Left forelimb (tissue), 1 donor: Measurements from ENCODE around the gene CAPN10.
"Not testable (repeated sequence)": the region's sequence is repeated elsewhere in the genome, so short reads cannot be mapped to it uniquely, and the experiment has no call there.

Source experiments
- DNase-seq: peaks from one replicate; pipeline ENCODE4 v3.0.0-alpha.2; 2018; ENCODE audit warnings: low spot score

The CAPN10 gene

DNA sequence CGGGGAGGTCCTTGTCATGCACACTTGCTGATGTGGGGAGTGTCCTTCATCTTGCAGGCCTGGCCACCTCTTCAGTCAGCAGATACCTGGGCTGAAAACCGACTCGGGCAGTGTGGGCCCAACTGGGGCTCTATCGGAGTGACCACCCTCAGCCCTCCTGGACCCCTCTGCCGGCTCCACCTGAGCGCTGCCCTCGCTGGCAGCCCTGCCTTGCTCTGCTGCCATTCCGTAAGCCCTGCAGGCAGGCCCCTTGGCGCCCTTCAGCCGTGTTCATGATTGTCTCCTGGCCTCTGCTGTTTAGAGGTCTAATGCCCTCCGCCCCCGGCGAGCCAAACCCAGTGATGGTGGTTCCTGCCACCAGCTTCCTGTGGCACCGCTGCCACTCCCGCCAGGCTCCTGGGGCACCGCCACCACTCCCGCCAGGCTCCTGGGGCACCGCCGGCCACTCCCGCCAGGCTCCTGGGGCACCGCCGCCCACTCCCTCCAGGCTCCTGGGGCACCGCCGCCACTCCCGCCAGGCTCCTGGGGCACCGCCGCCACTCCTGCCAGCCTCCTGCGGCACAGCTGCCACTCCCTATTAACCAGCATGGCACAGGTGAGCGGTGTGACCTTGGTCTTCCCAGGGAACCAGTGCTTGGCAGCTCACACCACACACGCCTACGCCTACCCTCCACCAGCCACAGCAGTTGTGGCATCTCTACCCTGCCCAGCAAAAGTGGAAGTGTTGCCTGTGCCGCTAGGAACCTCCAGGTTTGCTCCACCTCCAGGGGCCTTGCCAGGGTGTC, 15.9 kb downstream of the CAPN10 start:
- DNase-seq, result no peak

DNA sequence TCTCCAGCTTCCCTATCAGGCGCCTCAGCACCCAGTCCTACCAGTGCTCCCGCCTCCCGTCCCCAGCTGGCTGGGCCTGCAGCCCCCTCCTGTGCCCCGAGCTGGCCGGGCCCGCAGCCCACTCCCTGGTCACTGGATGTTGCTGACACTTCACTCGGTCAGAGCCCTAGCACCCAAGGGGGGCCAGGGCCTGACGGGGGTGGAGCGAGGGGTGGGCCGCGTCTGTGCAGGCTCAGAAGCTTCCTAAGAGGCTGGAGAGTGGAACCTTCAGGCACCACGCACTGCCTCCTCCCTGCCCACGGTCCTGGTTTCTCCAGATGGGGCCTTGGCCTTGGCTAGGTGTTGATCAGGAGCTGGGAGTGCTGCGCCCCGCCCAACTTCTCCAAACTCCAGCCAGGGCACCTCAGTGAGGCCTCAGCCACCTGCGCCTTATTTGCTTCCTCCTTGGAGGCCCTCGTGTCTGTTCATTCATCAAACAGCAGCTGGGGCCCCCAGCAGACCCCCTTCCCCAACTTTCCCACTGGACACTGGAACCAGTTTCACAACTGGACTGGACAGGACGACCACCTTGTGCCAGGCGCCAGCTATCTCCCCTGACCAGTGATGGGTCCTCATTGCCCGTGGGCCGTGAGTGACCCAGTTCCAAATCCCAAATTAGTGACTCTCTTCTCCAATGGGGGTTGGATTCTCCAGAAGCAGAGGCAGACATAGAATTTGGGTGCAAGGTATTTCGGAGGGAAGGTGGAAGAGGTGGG, 16.7 kb downstream of the CAPN10 start:
- no peak for DNase-seq

DNA sequence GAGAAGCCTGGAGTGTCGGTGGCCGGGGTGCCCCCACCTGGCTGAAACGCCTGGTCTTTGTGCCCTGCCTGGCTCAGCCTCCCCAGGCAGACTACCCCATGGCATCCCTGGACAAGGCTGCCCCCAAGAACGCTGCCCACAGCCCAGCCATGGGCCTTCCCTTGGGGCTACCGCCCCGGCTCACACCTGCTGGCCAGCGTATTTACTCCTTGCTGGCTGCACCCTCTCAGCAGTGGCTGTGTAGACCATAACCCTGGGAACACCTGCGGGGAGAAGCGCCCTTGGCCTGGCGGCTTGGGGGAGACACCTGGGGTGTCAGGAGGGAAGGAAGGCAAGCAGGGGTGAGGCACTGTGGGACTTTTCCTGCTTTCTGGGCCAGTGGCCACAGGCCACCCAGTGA, 17.3 kb downstream of the CAPN10 start:
- DNase-seq, result no peak

DNA sequence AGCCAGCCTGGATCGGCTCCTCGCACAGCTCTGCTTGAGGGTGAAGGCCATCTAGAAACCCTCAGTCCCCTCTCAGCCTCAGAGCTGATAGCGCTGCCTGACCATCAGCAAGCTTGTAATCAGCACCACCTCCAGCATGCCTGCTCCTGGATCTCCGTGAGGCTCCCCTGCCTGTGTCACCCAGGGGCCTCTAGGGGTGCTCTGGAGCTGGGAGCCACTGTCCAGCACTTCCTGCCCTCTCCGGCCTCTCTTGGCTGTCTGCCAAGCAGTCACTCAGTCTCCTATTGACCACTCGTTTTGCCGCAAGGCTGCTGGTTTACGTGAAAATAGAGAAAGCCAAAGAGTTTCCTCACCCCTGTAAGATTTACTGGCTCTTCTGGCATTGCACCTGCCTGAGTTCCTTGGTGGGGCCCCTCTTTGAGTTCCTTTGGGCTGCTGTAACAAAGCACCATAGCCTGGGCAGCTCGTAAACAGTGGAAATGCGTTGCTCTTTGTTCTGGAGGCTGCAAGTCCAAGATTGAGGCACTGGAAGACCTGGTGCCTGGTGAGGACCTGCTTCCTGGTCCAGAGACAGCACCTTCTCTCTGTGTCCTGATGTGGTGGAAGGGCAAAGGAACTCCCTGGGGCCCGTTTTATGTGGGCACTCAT, 17.9 kb downstream of the CAPN10 start:
- no peak for DNase-seq

DNA sequence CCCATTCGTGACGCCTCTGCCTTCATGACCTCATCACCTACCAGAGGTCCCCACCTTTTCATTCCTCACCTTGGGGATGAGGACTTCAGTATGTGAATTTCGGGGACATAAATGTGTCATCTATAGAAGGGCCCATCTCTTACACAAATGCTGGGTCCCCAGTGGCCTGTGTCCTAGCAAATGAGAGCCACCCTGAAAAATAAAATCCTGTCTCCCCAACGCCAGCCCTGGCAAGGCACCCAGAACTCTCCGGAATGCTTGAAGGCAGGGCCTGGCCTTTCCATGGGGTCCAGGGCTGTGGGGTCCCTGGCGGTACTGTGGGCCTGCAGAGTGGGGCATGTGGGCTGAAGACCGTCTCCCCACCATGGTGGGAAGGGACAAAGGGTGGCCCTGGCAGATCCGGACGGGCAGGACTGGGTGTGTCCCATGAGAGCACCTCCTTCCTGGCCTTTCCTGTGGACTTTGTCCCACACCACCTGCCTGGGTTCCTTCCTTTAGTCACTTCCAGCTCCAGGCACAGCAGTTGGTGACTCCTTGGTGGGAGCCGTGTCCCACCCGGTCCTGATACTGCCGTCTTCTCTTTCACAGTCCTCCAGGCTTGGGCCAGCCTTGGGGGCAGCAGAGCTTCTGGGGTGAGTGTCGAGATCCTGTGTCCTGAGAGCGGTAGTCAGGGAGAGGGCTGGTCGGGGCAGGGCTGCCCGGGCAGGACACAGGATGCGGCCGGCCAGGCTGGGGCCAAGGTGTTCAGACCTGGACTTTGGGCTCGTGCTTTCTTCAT, 18.6 kb downstream of the CAPN10 start:
- no peak for DNase-seq

DNA sequence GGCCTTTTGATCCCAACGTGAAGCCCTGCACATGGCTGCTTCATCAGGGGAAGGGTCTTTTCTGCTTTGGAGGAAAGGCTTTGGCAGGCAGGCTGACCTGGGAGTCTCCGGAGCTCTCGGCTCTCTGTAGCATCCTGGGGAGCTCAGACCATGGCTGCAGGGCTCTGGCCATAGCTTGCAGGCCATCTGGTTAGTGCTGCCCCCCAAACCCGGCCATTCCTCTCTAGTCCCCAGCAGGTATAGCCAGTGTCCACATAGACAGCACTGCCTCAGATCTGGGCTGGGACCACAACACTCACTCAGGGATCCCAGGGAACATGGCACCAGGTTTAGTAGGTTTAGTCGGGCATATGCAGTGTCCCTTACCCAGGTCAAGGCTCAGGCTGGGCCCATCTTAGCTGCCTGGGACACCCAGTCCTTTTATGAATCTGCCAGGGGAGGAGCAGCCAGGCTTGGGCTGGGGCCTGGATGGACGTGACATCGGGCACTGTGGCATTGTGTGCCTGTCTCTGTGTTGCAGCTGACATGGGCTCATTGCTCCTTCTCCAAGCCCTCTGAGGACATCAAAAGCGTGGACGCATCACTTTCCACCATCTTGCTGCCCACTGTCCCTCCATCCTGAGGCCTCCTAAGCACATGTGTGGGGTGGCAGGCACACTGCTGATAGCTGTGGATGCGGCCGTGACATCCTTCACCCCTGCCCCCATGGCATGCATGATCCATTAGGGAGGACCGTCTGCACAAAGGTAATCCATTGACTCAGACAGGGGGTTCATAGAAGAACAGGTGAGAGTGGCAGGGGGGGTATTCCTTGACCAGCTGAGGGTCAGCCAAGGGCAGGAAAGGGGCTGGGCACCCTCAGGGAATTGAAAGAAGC, 19.6 kb downstream of the CAPN10 start:
- no peak for DNase-seq

DNA sequence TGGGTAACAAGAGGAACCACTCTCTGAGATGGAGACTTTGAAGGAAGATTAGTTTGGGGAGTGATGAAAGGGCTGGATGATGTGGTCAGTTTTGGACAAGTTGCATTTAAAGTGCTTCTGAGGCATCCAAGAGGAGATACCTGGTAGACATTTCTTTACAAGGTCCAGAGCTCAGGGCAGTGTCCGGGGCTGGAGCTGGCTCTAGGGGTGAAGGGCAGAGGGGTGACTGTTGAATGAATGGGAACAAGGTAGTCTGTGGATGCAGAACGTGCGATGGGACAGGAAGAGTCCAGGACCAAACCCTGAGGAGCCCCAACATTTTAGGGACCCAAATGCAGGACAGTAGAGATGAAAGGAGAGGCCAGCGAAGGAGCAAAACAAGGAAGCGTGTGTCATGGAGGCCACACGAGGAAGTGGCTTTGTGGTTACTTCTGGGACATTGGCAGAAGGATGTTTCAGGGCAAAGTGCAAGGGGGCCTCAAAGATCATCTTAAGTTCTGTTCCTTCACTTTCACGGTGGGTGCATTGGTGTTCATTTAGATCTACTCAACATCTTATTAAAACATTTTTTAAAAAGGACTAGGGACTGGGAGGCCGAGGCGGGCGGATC, 25.2 kb downstream of the CAPN10 start:
- no peak for DNase-seq

DNA sequence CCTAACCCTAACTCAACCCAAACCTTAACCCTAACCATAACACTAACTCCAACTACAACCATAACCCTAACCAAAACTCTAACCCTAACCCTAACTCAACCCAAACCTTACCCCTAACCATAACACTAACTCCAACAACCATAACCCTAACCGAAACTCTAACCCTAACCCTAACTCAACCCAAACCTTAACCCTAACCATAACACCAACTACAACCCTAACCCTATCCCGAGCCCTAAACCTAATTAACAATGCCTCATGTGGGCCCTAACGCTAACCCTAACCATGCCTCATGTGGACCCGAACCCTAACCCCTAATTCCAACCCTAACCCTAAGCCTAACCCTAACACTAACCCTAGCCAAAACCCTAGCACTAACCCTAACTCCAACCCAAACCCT, 27.2 kb downstream of the CAPN10 start:
- DNase-seq, result no peak

DNA sequence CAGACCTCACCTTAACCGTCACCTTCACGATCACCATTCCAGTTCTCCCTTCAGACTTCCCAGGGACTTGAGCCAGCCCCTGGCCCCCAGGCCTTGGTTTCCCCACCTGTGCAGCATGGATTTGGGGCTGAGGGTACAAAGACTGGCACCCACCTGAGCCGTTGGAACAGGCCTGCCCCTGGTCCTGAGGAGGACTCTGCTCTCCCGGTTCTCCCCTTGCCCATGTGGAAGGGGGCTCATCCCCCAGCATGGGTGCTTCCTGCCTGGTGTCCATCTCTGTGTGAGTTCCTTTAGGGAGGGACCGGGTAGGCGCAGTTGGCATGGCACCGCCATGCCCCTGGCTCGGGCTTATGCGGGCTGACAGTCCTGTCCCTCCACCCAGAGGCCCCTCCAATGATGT, 27.9 kb downstream of the CAPN10 start:
- DNase-seq, result no peak

DNA sequence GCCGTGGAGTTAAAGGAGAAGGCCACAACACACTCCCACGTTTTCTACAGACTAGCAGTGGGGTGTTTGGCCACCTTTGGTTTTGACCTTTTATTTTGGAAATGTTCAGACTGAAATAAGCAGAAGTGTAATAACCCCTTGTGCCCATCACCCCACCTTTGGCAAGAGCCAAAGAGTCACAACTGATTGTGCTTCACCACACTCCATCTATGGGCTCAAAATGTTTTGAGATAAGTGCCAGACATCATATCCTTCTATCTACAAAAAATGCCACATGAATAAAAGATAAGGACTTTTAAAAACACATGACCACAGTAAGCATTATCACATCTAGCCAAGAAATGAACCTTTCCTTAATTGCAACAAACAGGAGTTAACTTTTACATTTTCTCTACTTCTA, 28.9 kb downstream of the CAPN10 start:
- DNase-seq, result no peak

DNA sequence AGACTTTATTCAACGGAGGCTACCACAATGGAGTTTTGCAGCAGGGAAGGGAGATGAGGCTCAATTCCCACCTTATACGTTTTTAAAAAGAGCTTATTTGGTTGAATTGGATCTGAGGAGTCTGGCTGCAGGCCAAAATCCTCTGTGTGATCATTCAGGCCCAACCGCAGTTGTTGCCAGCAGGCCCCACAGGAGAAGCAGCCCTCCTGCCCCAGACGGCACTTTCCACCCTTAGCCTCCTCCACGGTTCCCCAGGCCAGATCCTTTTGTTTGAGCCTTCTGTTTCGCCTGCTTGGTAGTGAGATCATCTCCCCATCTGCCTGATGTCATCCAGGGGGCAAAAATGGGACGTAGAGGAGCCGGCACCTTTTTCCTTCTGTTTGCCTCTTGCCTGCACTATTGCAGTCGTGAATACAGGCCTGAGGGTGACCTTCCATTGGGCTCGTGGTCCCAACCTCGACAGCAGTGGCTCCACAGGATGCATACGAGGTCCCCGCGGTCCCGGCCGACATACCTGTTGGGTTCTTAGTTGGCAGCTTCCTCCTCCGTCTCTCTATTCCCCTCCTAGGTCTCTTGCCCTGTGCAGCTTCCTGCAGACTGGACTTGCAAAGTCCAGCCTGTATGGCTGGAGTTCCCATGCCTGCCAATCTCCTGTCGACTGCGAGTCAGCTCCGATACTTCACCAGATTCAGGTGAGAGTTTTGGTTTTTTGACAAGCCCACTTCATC, 29.4 kb downstream of the CAPN10 start:
- peak; percentile 31 for DNase-seq

DNA sequence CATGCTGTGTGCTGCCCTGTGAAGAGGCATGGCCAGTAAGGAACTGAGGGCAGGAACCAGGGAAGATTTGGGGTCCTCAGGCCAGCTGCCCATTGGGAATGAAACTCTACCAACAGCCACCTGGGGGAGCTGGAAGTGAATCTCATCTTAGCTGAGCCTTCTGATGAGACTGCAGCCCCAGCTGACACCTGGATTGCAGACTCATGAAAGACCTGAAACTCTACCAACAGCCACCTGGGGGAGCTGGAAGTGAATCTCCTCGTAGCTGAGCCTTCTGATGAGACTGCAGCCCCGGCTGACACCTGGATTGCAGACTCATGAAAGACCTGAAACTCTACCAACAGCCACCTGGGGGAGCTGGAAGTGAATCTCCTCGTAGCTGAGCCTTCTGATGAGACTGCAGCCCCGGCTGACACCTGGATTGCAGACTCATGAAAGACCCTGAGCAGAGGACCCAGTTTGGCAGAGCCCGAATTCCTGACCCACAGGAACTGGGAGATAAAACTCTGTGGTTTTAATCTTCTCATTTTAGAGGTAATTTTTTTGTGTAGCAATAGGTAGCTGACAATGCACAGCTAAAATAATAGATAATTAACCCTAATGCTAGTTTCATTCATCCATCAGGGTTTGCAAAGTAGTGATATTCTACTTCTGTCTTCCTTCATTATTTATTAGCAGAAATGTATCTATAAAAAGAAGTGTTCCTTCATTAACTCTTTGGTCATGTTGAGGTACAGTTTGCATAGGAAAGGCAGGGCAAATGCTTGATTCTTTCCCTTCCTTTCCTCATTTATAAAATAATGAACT, 30.5 kb downstream of the CAPN10 start:
- not testable (repeated sequence) for DNase-seq

DNA sequence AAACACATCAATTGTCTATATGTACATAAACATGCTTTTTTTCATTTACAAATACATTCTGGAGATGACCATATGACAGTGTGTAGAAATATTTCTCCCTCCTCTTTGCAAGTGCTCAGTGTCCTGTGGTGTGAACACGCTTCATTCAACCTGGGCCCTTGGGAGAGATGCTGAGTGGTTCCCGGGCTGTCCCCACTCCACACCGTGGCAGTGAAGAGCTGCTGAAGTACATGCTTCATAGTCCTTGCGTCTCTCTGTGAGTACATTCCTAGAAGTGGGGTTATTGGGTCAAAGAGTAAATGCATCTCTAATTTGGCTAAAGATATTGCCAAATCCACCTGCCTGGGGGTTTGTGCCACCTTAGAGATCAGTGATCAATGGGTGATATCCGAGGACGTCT, 32.2 kb downstream of the CAPN10 start:
- no peak for DNase-seq

DNA sequence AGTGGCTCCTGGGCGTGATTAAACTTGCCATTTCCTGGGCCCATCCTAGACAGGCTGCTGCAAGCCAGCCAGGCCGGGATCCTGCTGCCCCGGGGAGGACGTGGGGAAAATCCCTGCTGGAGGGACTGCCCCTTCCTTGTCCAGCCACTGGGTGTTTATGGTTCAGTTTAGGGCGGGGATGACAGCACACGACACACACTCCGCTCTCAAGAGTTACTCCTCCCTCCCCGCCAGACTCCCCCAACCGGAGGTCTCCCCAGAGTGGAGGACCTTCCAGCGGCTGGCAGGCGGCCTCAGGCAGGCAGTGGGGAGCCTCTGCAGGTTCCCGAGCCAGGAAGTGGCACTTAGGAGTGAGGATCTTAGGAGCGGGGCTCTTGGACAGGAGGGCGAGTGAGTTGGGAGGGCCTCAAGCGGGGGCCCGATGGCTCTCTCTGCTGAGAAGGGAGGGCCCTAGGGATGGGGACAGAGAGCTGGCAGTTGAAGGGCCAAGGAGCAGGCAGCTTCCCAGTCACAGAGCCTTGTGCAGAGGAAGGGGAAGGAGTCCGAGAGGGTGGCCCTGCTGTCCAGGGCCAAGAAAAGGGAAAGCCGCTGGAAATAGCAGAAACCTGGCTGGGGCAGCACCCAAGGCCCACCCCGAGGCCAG, 33.1 kb downstream of the CAPN10 start:
- DNase-seq, result peak; percentile 42

DNA sequence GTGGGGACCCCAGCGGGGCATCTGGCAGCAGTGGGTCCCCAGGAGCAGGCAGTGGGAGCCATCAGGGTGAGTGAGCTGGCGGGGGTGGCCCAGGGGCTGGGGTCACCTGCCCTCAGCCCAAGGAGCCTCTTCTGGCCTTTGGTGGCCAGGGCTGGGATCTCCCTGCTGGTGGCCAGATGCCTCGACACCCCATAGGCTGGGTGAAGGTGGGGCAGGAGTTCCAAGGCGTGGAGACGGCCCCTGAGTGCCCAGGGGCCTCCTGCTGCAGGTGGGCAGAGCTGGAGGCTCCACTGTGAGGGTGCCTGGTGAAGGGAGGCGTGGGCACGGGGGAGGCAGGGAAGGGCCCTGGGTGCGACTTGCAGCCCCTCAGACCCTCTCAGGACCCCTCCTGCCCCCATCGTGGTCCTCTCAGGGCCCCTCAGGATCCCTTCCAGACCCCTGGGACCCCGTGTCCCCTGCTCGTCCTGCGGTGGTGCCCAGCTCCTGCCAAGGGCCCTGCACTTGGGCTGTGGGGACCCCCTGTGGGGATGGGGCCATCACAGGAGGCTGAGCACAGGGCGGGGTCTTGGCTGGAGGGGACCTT, 33.7 kb downstream of the CAPN10 start:
- DNase-seq, result peak; percentile 25

DNA sequence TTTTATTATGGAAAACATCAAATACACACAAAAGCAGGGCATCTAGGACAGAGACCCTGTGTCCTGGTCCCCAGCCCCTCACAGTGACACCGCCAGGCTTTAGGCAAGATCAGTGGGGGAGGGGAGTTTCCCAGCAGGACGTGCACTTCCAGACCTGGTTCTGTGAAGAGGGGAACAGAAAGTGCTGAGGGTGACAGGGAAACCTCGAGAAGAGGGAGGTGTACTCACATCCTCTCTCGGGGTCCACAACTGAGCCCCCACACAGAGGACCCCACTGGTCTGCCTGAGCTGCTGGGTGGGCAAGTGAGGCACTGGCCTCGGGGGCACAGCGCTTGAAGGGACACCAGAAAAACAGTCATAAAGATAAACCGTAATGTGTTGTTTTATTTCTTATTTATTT, 34.3 kb downstream of the CAPN10 start:
- DNase-seq, result no peak

DNA sequence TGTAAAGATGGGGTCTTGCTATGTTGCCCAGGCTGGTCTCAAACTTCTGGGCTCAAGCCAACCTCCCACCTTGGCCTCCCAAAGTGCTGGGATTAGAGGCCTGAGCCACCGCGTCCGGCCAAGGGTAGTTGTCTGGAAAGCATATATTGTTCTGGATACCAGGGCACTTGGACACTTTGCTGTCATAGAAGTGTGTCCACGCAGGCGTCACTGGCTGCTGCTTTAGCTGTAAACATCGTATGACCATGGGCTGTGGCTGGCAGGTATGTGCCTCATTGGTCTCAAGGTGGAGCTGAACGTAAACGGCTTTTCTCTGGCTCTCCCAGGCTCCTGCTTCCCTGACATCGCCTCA, 35.5 kb downstream of the CAPN10 start:
- peak; percentile 51 for DNase-seq

DNA sequence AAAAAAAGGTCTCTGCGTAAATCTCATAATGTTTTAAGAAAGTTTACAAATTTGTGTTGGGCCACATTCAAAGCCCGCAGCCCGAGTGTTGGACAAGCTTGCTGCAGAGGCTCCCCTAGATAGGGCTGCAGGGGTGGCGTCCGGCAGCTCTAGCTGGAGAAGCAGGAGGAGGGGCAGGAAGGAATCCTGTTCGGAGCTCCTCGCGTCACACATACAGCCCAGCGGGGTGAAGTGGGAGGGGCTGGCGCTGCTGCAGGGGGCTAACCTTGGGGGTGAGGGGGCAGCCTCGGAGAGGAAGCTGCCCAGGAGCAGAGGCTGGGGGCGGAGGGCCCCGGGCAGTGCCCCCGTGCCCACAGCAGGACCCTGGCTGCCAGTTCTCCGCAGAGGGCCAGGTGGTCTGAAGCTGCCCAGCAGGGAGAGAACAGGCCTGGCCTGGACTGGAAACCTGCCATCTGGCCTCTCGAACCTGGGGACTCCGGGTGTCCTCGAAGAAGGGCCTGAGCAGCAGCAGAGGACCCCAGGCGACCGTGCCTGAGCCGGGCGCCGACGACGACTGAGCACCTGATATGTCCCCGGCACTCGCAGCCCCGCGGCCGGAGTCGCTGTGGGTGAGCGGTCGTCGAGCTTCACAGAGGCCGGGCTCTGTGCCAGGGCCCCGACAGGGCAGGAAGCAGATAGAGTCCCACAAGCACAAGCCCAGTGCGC, 36.1 kb downstream of the CAPN10 start:
- peak; percentile 46 for DNase-seq
